ENCODE measurements around the gene STN1.

The STN1 gene

DNA sequence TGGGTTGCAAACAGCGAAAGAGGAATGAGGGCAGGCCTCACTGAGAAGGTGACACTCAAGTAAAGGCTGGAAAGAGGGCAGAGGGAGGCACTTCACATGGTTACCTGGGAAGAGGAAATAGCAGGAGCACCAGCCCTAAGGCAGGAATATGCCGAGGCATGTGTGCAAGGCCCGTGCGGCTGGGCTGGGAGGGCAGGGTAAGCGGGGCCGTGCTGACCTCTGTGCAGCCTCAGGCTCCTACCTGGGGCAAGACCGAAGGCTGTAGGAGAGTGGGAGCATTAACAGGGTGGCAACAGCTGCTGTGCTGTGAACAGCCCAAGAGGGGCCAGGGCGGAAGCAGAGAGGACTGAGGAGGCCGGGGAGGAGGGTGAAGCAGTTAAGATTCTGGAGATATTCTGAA lies 38.6 kb downstream of the STN1 start:
- TF ChIP-seq, protein P1, sequence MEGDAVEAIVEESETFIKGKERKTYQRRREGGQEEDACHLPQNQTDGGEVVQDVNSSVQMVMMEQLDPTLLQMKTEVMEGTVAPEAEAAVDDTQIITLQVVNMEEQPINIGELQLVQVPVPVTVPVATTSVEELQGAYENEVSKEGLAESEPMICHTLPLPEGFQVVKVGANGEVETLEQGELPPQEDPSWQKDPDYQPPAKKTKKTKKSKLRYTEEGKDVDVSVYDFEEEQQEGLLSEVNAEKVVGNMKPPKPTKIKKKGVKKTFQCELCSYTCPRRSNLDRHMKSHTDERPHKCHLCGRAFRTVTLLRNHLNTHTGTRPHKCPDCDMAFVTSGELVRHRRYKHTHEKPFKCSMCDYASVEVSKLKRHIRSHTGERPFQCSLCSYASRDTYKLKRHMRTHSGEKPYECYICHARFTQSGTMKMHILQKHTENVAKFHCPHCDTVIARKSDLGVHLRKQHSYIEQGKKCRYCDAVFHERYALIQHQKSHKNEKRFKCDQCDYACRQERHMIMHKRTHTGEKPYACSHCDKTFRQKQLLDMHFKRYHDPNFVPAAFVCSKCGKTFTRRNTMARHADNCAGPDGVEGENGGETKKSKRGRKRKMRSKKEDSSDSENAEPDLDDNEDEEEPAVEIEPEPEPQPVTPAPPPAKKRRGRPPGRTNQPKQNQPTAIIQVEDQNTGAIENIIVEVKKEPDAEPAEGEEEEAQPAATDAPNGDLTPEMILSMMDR (IDR thresholded peaks at IDR 0.05; ENCODE audit: extremely low read depth, insufficient read depth, missing control alignments): no peak
- DNase-seq (ENCODE audit: low spot score): no peak
- in situ Hi-C loops (cut with MboI; ENCODE audit: low pct_unique_long_range_greater_than_20kb, low sequenced_read_pairs, unreplicated experiment): no loop called here

DNA sequence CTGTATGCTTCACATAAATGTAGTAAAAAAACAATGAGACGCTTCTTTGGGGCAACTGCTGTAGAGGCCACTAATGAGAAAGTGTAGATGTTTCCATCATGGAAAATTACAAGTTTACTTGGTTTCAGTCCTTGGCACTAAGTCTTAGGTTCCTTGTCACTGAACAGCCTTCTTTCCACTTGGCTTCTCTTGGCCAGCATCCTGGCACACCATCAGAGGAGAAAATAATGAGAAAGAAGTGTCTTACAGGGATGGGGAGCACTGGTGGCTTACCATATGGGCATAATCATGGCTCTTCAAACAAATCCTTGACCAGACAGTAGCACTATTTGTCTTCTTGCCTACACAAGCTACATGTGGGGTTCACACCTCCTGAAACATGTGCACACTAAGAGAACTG lies 40.1 kb downstream of the STN1 start:
- in situ Hi-C loops (cut with MboI; ENCODE audit: low pct_unique_long_range_greater_than_20kb, low sequenced_read_pairs, unreplicated experiment): no loop called here
- TF ChIP-seq, protein P1 (IDR thresholded peaks at IDR 0.05; ENCODE audit: extremely low read depth, insufficient read depth, missing control alignments): no peak
- DNase-seq (ENCODE audit: low spot score): no peak

DNA sequence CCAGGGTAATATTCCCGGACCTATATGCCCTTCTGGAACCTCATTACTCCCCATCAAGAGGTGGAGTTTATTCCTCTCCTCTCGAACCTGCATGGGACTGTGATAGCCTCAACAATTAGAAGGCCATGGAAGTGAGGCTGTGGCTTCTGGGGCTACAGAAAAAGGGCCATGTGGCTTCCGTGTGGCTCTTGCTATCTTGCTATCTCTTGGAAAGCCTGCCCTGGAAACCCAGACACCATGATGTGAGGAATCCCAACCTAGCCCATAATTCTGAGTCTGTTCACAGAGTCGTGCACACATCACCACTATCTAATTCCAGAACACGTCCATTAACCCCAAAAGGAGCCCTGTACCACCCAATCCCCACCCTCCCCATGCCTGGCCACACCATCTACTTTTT lies 41.8 kb downstream of the STN1 start:
- TF ChIP-seq, protein P1 (IDR thresholded peaks at IDR 0.05; ENCODE audit: extremely low read depth, insufficient read depth, missing control alignments): no peak
- in situ Hi-C loops (cut with MboI; ENCODE audit: low pct_unique_long_range_greater_than_20kb, low sequenced_read_pairs, unreplicated experiment): no loop called here
- DNase-seq (ENCODE audit: low spot score): no peak

DNA sequence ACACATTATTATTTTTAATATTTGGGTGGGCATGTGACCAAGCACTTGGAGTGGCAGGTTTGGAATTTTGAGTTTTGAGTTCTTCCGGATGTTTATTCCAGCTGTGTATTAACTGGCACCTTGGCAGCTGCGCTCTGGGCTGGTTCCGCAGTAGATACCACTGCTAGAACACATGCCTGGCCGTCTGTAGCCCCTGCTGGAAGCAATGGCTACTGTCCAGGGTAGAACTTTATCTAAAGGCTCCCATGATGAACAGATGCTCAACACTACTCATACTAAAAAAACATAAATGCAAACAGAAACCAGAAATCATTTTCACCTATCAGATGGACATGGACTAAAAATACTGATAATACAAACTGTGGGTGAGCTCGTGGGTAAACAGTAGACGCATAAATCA lies 43.3 kb downstream of the STN1 start:
- in situ Hi-C loops (cut with MboI; ENCODE audit: low pct_unique_long_range_greater_than_20kb, low sequenced_read_pairs, unreplicated experiment): no loop called here

DNA sequence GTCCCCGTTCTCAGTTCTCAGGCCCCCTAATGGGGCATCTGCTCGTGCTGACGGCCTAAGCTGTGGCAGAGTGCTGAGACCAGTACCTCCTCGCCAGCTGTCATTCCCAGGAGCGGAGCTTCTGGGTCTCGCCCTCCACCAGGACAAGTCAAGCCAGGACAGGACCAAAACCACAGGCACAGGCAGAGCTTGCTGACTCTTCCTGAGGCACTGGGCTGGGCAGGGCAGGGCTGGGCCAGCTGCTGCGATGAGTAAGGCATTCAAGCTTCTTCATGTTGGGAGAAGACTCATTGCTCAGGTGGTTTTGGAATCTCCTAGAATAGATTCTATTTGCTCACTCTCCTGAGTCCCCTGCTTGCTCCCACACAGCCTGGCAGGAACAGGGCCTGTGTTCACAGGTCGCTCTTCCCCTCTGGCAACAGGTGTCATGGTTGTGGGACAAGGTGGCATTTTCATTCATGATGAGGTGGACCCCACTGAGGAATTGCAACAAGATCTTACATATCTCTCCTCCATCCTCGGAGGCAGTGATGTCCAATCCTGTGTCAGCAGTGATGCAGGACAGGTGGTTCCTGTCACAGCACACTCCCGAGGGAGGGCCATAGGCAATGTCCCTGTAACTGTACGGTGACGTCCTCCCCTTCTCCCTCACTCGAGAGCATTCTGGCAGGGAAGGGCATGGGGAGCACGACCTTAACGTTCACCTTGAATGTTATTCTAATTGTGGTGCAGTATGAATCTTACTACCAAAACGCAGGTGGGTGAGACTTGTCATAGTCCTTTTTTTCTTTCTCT lies 45.6 kb downstream of the STN1 start:
- TF ChIP-seq, protein P1 (IDR thresholded peaks at IDR 0.05; ENCODE audit: extremely low read depth, insufficient read depth, missing control alignments): no peak
- in situ Hi-C loops (cut with MboI; ENCODE audit: low pct_unique_long_range_greater_than_20kb, low sequenced_read_pairs, unreplicated experiment): no loop called here
- no peak for DNase-seq (ENCODE audit: low spot score)

More for the DNA sequence above, 43.3 kb downstream of the STN1 start:
- no peak for DNase-seq (ENCODE audit: low spot score)
- TF ChIP-seq, protein P1 (IDR thresholded peaks at IDR 0.05; ENCODE audit: extremely low read depth, insufficient read depth, missing control alignments): no peak

DNA sequence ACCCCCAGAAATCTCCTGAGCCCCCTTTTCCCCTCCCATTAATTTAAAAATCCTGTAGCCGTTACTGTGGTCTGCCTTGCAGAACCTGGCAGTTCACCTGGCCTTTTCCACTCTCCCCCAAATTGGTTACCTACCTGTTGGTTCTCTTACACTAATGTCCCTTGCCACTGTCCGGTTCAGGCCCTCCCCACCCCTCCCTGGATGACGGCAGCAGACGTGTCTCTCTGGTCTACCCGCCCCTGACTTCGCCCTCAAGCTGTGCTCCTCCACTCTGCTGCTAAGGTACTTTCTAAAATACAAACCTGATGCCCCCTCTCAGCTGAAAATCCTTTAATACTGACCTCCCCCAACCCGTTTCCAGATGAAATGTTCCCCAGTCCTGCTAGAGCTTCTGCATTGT lies 47.0 kb downstream of the STN1 start:
- in situ Hi-C loops (cut with MboI; ENCODE audit: low pct_unique_long_range_greater_than_20kb, low sequenced_read_pairs, unreplicated experiment): no loop called here
- TF ChIP-seq, protein P1 (IDR thresholded peaks at IDR 0.05; ENCODE audit: extremely low read depth, insufficient read depth, missing control alignments): no peak
- DNase-seq (ENCODE audit: low spot score): no peak

Measured in GM13977 (cell line).